Tibial nerve (tissue), 4 donors: ENCODE results near the gene CBLL1. TPM values are rescaled to one million over a fixed set of nuclear protein-coding genes. Genes with fewer than 3 reads are reported as not detected.

Source experiments
- DNase-seq, 2 donors: peaks; one replicate each; pipeline ENCODE4 v3.0.0-alpha.2; 2019; ENCODE audit warnings: low spot score in 2 of 2
- H3K27ac ChIP-seq, 4 donors: fragments of 200-600 bp; sonication (generic) in 3 of 4; one replicate each; pipeline ENCODE4 v1.5.1; 2017 to 2019; ENCODE audit warnings: mild to moderate bottlenecking in 1 of 4
- H3K27me3 ChIP-seq, 2 donors: fragments of 200-600 bp; sonication (generic) in 1 of 2; one replicate each; pipeline versions ENCODE4 v1.5.1 to v1.6.0; 2017 to 2019
- H3K36me3 ChIP-seq, 3 donors: fragments of 200-600 bp; sonication (generic); one replicate each; pipeline ENCODE4 v1.5.1; 2018 to 2019
- H3K4me1 ChIP-seq, 4 donors: fragments of 200-600 bp; sonication (generic) in 3 of 4; one replicate each; pipeline ENCODE4 v1.5.1; 2017 to 2019
- H3K4me3 ChIP-seq, 4 donors: fragments of 200-600 bp; sonication (generic) in 3 of 4; one replicate each; pipeline ENCODE4 v1.5.1; 2017 to 2019; ENCODE audit warnings: mild to moderate bottlenecking in 1 of 4, moderate library complexity in 1 of 4
- H3K9me3 ChIP-seq, 4 donors: fragments of 200-600 bp; sonication (generic) in 3 of 4; one replicate each; pipeline ENCODE4 v1.5.1; 2017 to 2019
- CTCF ChIP-seq, 5 experiments: fragments of 200-600 bp in 3 of 5; fragments of 450-650 bp in 2 of 5; sonication (generic) in 3 of 5; IDR thresholded peaks; one replicate each; pipeline ENCODE4 v1.5.1; 2016 to 2019; ENCODE audit warnings: antibody characterized with exemption in 5 of 5, mild to moderate bottlenecking in 3 of 5, moderate library complexity in 2 of 5
- EP300 ChIP-seq, 2 donors: sonication (generic); formaldehyde crosslinking; IDR thresholded peaks; one replicate each; pipeline ENCODE4 v1.6.1; 2017; ENCODE audit warnings: antibody characterized with exemption in 2 of 2, mild to moderate bottlenecking in 1 of 2
- POLR2A ChIP-seq, 2 donors: fragments of 450-650 bp; IDR thresholded peaks; one replicate each; pipeline ENCODE4 v1.6.1; 2017; ENCODE audit warnings: antibody characterized with exemption in 2 of 2, mild to moderate bottlenecking in 2 of 2, moderate library complexity in 2 of 2
- WGBS, 2 donors: methylation state at CpG; one replicate each; pipeline ENCODE4 v1.1.5; 2018; 5-methylcytosine and 5-hydroxymethylcytosine counted together
- total RNA-seq, 4 donors: library from RNA; depleted of rRNA; stranded (reverse); fragments of >200 nt; gene quantifications; one replicate each; pipeline ENCODE4 v1.1.0, GENCODE V29; 2016

CBLL1 gene
- total RNA-seq, 4 donors from 2014 or later, result 16.0 to 24.9 (median 17.9) TPM

DNA sequence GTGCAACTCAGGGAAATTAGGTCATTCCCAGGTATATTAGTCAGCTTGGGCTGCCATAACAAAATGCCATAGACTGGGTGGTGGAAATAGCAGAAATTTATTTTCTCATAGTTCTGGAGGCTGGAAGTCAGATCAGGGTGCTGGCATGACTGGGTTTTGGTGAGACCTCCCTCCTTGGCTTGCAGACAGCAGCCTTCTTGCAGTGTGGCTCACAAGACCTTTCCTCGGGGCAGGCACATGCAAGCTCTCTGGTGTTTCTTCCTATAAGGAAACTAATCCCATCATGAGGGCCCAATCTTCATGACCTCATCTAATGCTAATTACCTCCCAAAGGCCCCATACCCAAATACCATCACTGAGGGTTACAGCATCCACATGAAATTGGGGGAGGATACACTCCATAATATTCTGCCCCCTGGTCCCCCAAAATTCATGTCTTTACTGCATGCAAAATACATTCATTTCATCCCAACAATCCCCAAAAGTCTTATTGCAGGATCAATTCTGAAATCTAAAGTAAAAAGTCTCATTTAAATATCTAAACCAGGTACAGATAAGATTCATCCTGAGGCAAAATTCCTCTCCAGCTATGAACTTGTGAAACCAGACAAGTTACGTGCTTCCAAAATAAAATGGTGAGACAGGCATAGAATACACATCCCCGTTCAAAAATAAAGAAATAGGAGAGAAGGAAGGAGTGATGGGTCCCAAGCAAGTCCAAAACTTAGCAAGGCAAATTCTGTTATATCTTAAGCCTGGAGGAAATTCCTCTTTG, 17.4 kb upstream of the CBLL1 start:
- peaks cover 0 to 4% (median 0%) of the 10 kb centered on the region in 4 donors for H3K4me1 ChIP-seq
- TF ChIP-seq POLR2A (IDR thresholded peaks at IDR 0.05), result no peak
- TF ChIP-seq CTCF (IDR thresholded peaks at IDR 0.05), result no peak
- TF ChIP-seq EP300 (IDR thresholded peaks at IDR 0.05), result no peak
- no peak overlapping the region for H3K4me3 ChIP-seq
- no peak for DNase-seq
- H3K27me3 ChIP-seq, result peaks cover 0 to 4% of the 10 kb centered on the region in 2 donors
- no peak overlapping the region for H3K27ac ChIP-seq
- 83% methylated on average over 3 of the region's 3 CpGs for WGBS, 2 donors
- no peaks in the 10 kb centered on the region for H3K36me3 ChIP-seq
- H3K9me3 ChIP-seq, result no peaks in the 10 kb centered on the region

GRCh38 chr7:107728276-107728675, 15.7 kb upstream of the CBLL1 start:
- Histone ChIP-seq H3K4me1 (peaks cover 0 to 4% (median 0%) of the 10 kb centered on the region in 4 donors), H3K4me3 (no peak overlapping the region), H3K27ac (no peak overlapping the region), H3K9me3 (no peaks in the 10 kb centered on the region), H3K36me3 (no peaks in the 10 kb centered on the region), H3K27me3 (peaks cover 0 to 4% of the 10 kb centered on the region in 2 donors)
- TF ChIP-seq EP300 (IDR thresholded peaks at IDR 0.05), result no peak
- no peak for TF ChIP-seq CTCF (IDR thresholded peaks at IDR 0.05)
- no peak for TF ChIP-seq POLR2A (IDR thresholded peaks at IDR 0.05)
- no peak for DNase-seq

GRCh38 chr7:107742678-107743566, 1.0 kb upstream of the CBLL1 start:
- Histone ChIP-seq H3K9me3 (no peaks in the 10 kb centered on the region), H3K27me3 (no peaks in the 10 kb centered on the region), H3K4me1 (peaks cover 4 to 42% (median 31%) of the 10 kb centered on the region in 4 donors), H3K36me3 (no peaks in the 10 kb centered on the region), H3K4me3 (peak overlapping the region; percentile 62 to 93 (median 77)), H3K27ac (peak overlapping the region; percentile 93 to 99 (median 96))
- 16 to 17% methylated on average over 29 of the region's 29 CpGs for WGBS, 2 donors
- DNase-seq, result peak in 1 of 2 donors; percentile 30
- TF ChIP-seq EP300 (IDR thresholded peaks at IDR 0.05) (no peak), CTCF (IDR thresholded peaks at IDR 0.05) (no peak), POLR2A (IDR thresholded peaks at IDR 0.05) (no peak)

DNA sequence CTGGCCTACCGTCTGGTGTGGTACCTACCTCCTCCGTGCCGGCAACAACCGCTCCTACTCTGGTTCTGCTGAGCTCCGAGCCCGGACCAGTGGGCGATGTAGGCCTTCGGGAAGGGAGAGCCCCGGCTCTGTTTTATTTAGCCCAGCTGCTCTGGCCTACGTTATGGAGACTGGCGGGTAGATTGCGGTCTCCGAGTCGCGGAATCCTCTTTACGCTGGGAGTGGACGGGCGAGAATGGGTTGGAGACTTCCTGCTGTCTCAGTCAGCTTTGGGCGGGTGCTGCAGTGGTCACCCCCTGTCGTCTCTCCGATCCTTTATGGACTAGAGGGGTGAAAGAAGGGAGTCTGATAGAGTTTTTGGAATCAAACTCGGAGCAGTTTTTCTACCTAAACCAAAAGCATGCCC, 406 bp downstream of the CBLL1 start:
- Histone ChIP-seq H3K4me1 (peaks cover 4 to 56% (median 31%) of the 10 kb centered on the region in 4 donors), H3K36me3 (no peaks in the 10 kb centered on the region), H3K9me3 (no peaks in the 10 kb centered on the region), H3K27ac (peak overlapping the region; percentile 93 to 99 (median 96)), H3K27me3 (no peaks in the 10 kb centered on the region), H3K4me3 (peak overlapping the region; percentile 62 to 93 (median 77))
- 0 to 1% methylated on average over 20 to 22 of the region's 22 CpGs for WGBS, 2 donors
- TF ChIP-seq CTCF (IDR thresholded peaks at IDR 0.05), result no peak
- no peak for TF ChIP-seq EP300 (IDR thresholded peaks at IDR 0.05)
- no peak for TF ChIP-seq POLR2A (IDR thresholded peaks at IDR 0.05)
- DNase-seq, result no peak
